ENCODE measurements around the gene NLGN1. TPM values are rescaled to one million over a fixed set of nuclear protein-coding genes. Genes with fewer than 3 reads are reported as not detected.

NLGN1 gene
- total RNA-seq, 4 donors from 2014 or later: 0.80 to 4.4 (median 1.8) TPM

DNA sequence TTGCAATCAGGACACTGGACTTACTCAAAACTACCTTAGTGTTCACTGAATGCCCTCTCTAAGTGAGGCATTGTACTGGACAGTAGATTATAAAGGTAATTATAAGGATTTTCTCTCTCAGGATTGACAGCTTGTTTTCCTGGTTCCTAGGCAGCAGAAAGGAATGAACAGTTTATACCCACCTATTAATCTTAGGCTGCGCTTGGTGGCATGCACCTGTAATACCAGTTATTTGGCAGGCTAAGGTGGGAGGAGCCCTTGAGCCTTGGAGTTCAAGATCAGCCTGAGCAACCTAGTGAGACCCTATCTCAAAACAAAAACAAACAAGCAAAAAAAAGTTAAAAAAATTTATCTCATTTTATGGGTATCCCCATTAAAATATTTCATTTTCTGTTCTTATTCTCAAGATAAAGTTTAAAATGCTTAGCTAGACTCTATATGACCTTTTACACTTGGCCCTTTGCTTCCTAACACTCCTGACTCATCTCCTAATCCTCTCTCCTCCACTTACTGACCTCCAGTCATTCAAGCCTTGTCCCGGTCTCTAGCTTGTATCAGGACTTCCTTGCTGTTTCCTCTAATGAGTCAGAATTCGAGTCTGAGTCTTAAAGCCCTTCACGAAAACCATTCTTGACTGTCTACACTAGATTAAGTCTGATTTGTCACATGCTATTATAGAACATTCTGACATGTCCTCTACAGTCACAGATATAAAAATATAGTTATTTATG, 348.6 kb downstream of the NLGN1 start:
- DNase-seq (ENCODE audit: low spot score in 2 of 2): no peak
- TF ChIP-seq, protein P1, sequence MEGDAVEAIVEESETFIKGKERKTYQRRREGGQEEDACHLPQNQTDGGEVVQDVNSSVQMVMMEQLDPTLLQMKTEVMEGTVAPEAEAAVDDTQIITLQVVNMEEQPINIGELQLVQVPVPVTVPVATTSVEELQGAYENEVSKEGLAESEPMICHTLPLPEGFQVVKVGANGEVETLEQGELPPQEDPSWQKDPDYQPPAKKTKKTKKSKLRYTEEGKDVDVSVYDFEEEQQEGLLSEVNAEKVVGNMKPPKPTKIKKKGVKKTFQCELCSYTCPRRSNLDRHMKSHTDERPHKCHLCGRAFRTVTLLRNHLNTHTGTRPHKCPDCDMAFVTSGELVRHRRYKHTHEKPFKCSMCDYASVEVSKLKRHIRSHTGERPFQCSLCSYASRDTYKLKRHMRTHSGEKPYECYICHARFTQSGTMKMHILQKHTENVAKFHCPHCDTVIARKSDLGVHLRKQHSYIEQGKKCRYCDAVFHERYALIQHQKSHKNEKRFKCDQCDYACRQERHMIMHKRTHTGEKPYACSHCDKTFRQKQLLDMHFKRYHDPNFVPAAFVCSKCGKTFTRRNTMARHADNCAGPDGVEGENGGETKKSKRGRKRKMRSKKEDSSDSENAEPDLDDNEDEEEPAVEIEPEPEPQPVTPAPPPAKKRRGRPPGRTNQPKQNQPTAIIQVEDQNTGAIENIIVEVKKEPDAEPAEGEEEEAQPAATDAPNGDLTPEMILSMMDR (IDR thresholded peaks at IDR 0.05): no peak
- no peak for TF ChIP-seq POLR2A (IDR thresholded peaks at IDR 0.05)
- intact Hi-C loops (cut with DNase I; ENCODE audit: low total_unique reads): no loop called here
- H3K4me3 ChIP-seq (ENCODE audit: low read depth, poor library complexity, severe bottlenecking): no peak overlapping the region
- 72 to 85% methylated on average over 4 of the region's 4 CpGs for WGBS, 2 donors

DNA sequence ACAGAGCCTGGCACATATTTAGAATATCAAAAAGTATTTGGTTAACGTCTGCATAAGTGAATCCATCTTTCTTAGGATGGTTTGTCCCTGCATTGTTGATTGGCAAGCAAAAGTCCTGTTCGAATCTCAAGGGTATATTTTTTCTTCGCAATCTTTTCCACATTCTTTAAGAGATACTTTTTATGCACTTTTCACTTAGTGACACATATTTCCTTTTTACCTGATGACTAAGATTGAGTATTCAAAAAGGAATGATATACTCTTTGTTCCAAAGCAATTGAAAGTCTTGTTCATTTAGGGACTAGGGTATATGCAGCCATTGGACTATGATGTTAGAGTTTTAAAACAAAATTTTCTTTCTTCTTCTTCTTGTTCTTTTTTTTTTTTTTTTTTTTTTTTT, 349.9 kb downstream of the NLGN1 start:
- no peak overlapping the region for H3K4me3 ChIP-seq (ENCODE audit: low read depth, poor library complexity, severe bottlenecking)
- DNase-seq (ENCODE audit: low spot score in 2 of 2): no peak
- 90 to 91% methylated on average over 3 of the region's 3 CpGs for WGBS, 2 donors
- intact Hi-C loops (cut with DNase I; ENCODE audit: low total_unique reads): no loop called here
- TF ChIP-seq, protein P1 (IDR thresholded peaks at IDR 0.05): no peak
- TF ChIP-seq POLR2A (IDR thresholded peaks at IDR 0.05): no peak

DNA sequence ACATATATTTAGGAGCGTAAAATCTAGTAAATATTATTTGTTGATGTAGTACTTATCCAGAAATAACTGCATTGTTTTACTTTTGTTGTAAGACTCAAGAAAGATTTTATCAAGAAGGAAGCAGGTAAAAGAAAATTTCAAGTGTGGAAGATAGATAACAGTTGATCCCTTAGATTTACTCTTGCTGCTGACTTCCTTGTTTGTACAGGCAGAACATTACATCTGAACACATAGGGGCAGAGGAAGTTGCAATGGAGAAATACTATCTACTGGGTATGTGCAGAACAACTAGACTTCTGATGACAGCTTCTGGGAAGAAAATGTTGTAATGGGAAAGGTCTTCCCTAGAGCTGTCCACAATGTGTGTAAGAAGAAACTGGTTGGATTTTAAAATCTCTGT, 350.6 kb downstream of the NLGN1 start:
- intact Hi-C loops (cut with DNase I; ENCODE audit: low total_unique reads): no loop called here
- no peak for DNase-seq (ENCODE audit: low spot score in 2 of 2)
- H3K4me3 ChIP-seq (ENCODE audit: low read depth, poor library complexity, severe bottlenecking): no peak overlapping the region
- no peak for TF ChIP-seq POLR2A (IDR thresholded peaks at IDR 0.05)
- TF ChIP-seq, protein P1 (IDR thresholded peaks at IDR 0.05): no peak
- WGBS, 2 donors: 88 to 91% methylated on average over 1 of the region's 1 CpG

DNA sequence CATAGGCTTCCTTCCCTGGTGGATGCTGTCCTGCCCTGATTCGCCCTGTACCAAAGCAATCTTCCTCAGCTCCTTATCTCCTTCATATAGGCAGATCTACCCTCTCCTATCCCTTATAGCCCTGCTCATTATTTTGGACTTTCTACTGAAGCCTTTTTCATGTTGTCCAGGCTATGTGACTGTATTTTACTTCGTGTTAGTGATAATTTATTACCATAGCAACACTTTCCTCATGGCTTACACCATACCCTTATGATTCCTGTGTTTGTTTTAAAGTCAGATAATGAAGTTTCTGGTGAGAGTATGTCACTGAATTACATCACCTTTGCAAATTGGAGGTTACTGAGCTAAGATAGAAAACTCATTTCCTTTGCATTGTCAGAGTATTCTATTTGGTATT, 352.6 kb downstream of the NLGN1 start:
- H3K4me3 ChIP-seq (ENCODE audit: low read depth, poor library complexity, severe bottlenecking): no peak overlapping the region
- DNase-seq (ENCODE audit: low spot score in 2 of 2): no peak
- intact Hi-C loops (cut with DNase I; ENCODE audit: low total_unique reads): no loop called here
- no peak for TF ChIP-seq POLR2A (IDR thresholded peaks at IDR 0.05)
- TF ChIP-seq, protein P1 (IDR thresholded peaks at IDR 0.05): no peak
- WGBS, 2 donors: 48 to 54% methylated on average over 2 of the region's 2 CpGs

DNA sequence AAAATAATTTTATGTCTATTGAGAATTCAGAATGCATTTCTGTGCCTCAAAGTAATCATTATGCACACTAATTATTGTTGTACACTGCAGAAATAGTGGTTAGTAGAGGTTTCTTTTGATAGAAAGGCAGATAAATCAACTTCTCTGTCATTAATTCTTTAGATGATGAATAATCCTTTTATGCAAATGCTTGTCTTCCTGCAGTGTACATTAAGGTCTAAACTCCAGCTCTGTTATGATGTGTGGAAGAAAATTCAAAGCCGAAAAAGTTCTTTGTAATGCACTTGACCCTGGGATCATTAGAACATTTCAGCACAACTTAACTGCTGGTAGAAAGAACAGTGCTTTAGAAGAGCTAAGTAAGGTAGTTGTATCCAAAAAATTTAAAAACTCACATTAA, 353.0 kb downstream of the NLGN1 start:
- H3K4me3 ChIP-seq (ENCODE audit: low read depth, poor library complexity, severe bottlenecking): no peak overlapping the region
- intact Hi-C loops (cut with DNase I; ENCODE audit: low total_unique reads): no loop called here
- DNase-seq (ENCODE audit: low spot score in 2 of 2): no peak
- no peak for TF ChIP-seq POLR2A (IDR thresholded peaks at IDR 0.05)
- TF ChIP-seq, protein P1 (IDR thresholded peaks at IDR 0.05): no peak
- WGBS, 2 donors: 86 to 94% methylated on average over 1 of the region's 1 CpG

DNA sequence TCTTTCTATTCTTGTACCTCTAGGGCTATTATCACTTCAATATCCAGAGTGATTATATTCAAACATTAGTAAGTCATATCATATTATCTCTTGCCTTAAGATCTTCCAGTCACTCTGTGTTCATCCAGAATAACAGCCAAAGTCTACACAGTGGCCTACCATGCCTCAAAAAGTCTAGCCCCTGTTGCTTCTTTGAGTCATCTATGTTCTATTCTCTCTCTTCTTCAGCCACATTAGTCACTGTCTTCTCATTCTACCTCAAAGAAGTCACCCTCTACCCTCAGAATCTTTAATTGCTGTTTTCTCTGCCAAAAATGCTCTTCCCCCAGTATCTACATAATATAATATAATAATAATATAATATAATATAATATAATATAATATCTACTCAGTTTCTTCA, 356.0 kb downstream of the NLGN1 start:
- intact Hi-C loops (cut with DNase I; ENCODE audit: low total_unique reads): no loop called here
- TF ChIP-seq, protein P1 (IDR thresholded peaks at IDR 0.05): no peak
- no peak for TF ChIP-seq POLR2A (IDR thresholded peaks at IDR 0.05)
- no peak overlapping the region for H3K4me3 ChIP-seq (ENCODE audit: low read depth, poor library complexity, severe bottlenecking)
- no peak for DNase-seq (ENCODE audit: low spot score in 2 of 2)

Measured in lower leg skin (tissue), 4 donors.